Mucosa of stomach (tissue), 1 donor: ENCODE data around the gene HOMER1.

ENCODE experiments used
- H3K27me3 ChIP-seq: one replicate; pipeline ENCODE4 v1.7.0; 2013; ENCODE audit warnings: mild to moderate bottlenecking, low read length; ENCODE audit not compliant: control insufficient read depth, insufficient read depth
- H3K36me3 ChIP-seq: one replicate; pipeline ENCODE4 v1.7.0; 2013; ENCODE audit warnings: low read length; ENCODE audit not compliant: control insufficient read depth, insufficient read depth
- H3K4me1 ChIP-seq: one replicate; pipeline ENCODE4 v1.7.0; 2013; ENCODE audit warnings: mild to moderate bottlenecking, low read length; ENCODE audit not compliant: control insufficient read depth, insufficient read depth
- H3K4me3 ChIP-seq: one replicate; pipeline ENCODE4 v1.7.0; 2013; ENCODE audit warnings: low read length
- H3K9ac ChIP-seq: one replicate; pipeline ENCODE4 v1.7.0; 2013; ENCODE audit warnings: mild to moderate bottlenecking, low read length, moderate library complexity
- H3K9me3 ChIP-seq: one replicate; pipeline ENCODE4 v1.7.0; 2013; ENCODE audit warnings: mild to moderate bottlenecking, low read length, moderate library complexity; ENCODE audit not compliant: control insufficient read depth
- donor health status: Pancreatic carcinoma.

The HOMER1 gene

DNA sequence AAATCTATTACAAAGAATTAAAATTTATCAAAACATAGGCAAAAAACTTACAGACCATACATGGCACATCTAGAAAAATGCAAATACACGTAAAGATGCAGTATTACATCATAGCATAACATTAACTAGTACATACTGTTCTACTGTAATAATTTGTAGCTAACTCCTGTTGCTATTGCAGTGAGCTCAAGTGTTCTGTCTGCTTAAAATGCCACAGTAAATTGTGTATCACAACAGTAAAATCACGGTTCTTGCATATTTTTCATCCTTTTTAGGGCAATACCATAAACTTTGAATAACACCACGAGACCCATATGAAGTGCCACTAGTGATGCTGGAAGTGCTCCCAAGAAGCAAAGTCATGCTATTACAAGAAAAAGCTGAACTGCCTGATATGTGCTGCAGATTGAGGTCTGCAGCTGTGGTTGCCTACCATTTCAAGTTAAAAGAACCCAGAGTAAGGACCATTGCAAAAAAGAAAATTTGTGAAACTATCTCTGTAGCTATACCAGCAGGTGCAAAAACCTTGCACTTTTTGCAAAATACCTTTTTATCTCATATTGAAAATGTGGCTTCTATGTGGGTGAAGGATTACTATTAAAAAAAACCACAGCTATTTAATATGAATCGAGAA lies 14.2 kb downstream of the HOMER1 start:
- H3K9me3 ChIP-seq: no peaks in the 10 kb centered on the region
- H3K27me3 ChIP-seq: no peaks in the 10 kb centered on the region
- peaks cover 5% of the 10 kb centered on the region for H3K4me1 ChIP-seq
- no peaks in the 10 kb centered on the region for H3K36me3 ChIP-seq
- H3K4me3 ChIP-seq: no peak overlapping the region
- no peak overlapping the region for H3K9ac ChIP-seq

DNA sequence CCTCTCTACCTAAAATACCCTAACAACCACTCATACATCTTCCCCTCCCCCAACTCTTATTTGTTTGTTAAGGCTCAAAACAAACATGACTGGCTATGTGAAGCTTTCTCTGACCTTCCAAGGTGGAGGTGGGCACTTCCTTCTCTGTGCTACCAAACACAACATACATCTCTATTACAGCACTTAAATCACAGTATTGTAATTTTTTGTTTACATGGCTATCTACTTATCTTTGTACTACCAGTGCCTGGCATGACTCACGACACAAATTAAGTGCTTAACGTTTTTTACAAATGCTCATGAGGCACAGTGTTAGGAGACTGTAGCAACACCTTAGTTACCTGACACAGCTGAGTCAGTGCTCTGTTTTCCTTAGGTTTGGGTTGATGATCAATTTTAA lies 18.6 kb downstream of the HOMER1 start:
- Histone ChIP-seq H3K4me1 (peaks cover 5% of the 10 kb centered on the region), H3K4me3 (no peak overlapping the region), H3K9me3 (no peaks in the 10 kb centered on the region), H3K36me3 (no peaks in the 10 kb centered on the region), H3K9ac (no peak overlapping the region), H3K27me3 (no peaks in the 10 kb centered on the region)

DNA sequence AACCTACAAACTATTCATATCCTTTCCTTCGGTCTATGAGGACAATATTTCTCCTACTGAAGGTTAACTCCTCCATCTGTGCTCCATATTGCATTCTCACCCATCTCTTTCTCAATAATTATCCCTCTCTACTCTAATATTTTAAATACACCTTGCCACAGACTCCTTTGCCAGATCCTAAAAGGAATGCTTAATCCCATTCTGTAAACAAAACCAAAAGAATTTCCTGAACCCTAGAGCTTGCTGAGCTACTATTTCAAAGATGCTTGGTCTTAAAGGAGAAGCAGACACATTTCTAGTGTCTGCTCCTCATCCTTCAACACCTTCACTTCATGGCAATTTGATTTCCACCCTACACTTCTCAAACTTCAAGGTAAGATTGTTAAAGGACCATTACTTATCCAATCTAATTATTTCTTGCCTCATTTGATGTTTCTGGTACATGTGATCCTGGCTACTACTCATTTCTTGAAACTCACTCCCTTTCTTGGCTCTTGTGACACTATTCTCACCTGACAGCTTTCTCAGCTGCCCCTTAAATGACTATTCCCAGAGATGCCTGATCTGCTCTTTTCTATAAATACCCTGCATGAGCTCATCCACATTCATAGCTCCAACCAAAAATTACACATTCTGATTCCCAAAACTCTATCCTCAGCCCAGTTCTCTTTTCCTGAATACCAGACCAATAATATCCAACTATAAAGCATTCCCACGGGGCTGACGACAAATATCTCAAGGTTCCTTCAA lies 20.2 kb downstream of the HOMER1 start:
- H3K27me3 ChIP-seq: no peaks in the 10 kb centered on the region
- no peaks in the 10 kb centered on the region for H3K9me3 ChIP-seq
- no peak overlapping the region for H3K4me3 ChIP-seq
- H3K9ac ChIP-seq: no peak overlapping the region
- peaks cover 5% of the 10 kb centered on the region for H3K4me1 ChIP-seq
- H3K36me3 ChIP-seq: no peaks in the 10 kb centered on the region

DNA sequence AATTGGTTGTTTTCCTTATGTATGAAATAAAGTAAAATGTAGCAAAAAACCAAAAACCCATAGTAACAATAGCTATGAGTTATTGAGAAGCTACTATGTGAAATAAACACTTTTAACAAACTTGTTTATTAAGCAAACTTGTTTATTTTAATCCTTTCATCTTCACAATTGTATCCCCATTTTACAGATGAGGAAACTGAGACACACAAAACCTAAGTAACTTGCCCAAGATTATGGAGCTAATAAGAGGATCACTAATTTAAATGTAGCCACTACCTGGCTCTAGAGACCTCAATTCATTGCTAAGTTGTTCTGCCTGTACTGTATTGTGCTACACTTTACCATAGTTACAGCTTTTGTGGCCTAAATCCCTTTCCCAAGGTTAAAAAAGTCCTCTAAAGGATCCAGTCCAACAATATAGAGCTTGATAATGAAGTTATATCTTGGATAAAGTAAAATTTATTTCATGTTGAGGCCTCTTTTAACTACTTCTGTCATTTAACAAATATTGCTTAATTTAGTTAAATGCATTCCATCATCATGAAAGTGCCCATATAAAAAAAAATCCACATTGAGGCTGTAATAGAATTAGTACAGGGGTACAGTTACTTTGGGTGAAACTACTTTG lies 22.1 kb downstream of the HOMER1 start:
- peaks cover 5% of the 10 kb centered on the region for H3K4me1 ChIP-seq
- no peaks in the 10 kb centered on the region for H3K27me3 ChIP-seq
- H3K9me3 ChIP-seq: no peaks in the 10 kb centered on the region
- H3K4me3 ChIP-seq: no peak overlapping the region
- no peak overlapping the region for H3K9ac ChIP-seq
- H3K36me3 ChIP-seq: no peaks in the 10 kb centered on the region

DNA sequence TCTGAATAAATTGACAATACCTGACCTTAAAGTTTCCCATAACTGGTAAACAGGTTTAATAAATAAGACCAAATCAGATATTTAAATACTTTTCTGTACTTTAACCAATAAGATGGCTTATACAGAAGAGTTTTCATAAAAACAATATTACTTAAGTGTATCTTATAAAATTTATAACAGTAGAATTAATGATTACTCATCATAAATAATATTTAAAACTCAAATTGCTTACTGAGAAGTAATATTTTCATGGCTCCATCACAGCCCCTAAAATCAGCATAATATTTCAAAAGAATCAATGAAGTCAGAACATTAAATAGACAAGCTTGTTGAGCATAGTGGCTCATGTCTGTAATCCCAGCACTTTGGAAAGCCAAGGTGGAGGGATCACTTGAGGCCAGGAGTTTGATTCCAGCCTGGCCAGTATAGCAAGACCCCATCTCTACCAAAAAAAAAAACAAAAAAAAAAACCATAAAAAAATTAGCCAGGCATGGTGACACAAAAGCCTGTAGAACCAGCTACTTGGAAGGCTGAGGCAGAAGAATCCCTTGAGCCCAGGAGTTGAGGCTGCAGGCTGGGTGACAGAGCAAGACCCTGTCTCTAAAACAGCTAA lies 23.5 kb downstream of the HOMER1 start:
- Histone ChIP-seq H3K9me3 (no peaks in the 10 kb centered on the region), H3K4me3 (no peak overlapping the region), H3K4me1 (no peaks in the 10 kb centered on the region), H3K27me3 (no peaks in the 10 kb centered on the region), H3K9ac (no peak overlapping the region), H3K36me3 (no peaks in the 10 kb centered on the region)

DNA sequence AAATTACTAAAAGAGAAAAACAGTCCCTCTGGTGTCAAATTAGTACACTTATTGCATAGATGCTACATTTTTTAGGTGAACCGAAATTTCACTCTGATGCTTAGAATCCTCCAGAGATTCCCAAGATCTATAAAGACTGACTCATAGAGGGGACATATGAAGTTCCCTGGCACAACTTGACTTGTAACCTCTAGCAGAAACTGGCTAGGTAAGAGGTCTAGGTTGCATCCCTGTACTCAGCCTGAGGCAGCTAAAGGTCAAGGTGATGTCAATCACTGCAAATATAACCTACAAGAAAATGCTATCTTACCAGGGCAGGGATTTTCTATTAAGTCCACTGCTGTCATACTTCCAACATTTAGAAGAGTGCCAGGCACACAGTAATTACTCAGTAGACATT lies 24.2 kb downstream of the HOMER1 start:
- H3K9ac ChIP-seq: no peak overlapping the region

DNA sequence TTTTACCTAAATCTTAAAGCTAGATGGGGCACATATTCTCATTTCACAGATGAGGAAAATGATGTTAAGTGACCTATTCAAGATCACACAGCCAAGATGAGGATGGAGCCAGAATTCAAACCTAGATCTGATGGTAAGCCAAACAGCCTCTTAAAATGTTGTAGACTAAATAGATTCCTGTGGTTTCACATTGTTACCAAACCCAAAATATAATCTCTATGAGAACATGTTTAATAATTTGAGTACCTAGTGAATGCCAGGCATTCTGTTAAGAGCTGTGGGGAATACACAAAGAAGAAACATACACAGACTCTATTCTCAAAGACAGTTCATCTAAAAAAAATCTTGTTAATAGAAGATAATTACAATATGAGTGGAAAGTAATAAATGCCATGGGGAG lies 25.2 kb downstream of the HOMER1 start:
- Histone ChIP-seq H3K4me3 (no peak overlapping the region), H3K27me3 (no peaks in the 10 kb centered on the region), H3K9me3 (no peaks in the 10 kb centered on the region), H3K4me1 (no peaks in the 10 kb centered on the region), H3K9ac (no peak overlapping the region), H3K36me3 (no peaks in the 10 kb centered on the region)

More for the DNA sequence above, 24.2 kb downstream of the HOMER1 start:
- Histone ChIP-seq H3K27me3 (no peaks in the 10 kb centered on the region), H3K9me3 (no peaks in the 10 kb centered on the region), H3K36me3 (no peaks in the 10 kb centered on the region), H3K4me1 (no peaks in the 10 kb centered on the region), H3K4me3 (no peak overlapping the region)

DNA sequence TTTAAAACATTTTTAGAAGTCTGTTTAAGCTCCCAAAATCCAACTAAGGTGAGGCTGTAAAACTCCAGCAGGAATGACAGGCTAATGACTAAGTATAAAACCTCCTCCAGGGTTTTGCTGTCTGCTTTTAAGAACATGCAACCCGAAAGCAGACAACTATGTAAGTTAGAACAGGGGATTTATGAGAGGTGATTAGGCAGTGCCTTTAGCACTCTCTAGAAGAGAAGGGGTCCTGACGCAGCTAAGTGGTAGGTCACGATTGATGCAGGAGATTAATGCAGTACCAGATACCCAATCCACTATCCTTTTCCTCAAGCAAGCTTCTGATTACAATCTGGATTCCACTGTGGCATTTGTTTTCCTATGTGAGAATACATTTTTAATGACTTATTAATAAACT lies 25.9 kb downstream of the HOMER1 start:
- H3K36me3 ChIP-seq: no peaks in the 10 kb centered on the region
- no peak overlapping the region for H3K4me3 ChIP-seq
- H3K9me3 ChIP-seq: no peaks in the 10 kb centered on the region
- no peaks in the 10 kb centered on the region for H3K27me3 ChIP-seq
- no peaks in the 10 kb centered on the region for H3K4me1 ChIP-seq
- no peak overlapping the region for H3K9ac ChIP-seq

DNA sequence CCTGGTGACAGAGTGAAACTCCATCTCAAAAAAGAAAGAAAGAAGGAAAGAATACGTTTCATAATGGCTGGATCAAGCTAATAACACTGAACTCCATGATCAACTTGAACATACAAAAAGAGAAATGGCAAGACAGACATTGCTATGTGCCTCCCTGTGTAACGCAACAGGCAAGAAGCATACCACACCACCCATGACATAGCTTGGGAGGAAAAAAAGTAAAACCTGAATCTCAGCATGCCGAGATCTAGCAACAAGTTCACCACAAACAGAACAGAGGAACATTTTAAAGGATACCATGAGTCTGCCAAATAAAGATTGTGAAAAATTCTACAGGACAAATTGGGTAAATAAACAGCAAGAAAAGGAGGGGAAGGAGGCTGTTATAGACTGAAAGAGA lies 26.7 kb downstream of the HOMER1 start:
- no peaks in the 10 kb centered on the region for H3K36me3 ChIP-seq
- no peaks in the 10 kb centered on the region for H3K27me3 ChIP-seq
- no peaks in the 10 kb centered on the region for H3K4me1 ChIP-seq
- no peak overlapping the region for H3K4me3 ChIP-seq
- H3K9me3 ChIP-seq: no peaks in the 10 kb centered on the region
- H3K9ac ChIP-seq: no peak overlapping the region

DNA sequence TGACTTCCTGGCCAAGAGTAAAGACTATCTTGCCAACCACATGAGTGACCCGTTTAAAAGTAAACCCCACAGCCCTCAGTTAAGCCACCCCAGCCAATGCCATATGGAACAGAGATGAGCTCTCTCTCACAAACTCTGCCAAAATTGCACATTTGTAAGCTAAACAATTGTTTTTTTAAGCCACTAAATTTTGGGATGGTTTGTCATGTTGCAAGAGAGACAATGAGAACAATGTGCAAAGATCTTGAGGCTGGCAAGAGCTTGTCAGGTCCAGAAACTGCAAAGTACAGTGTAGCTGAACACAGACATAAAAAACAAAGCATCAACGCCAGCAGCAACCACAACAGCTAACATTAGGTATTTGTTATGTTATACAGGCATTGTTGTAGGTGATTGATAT lies 27.8 kb downstream of the HOMER1 start:
- H3K9me3 ChIP-seq: no peaks in the 10 kb centered on the region
- H3K4me1 ChIP-seq: no peaks in the 10 kb centered on the region
- H3K27me3 ChIP-seq: no peaks in the 10 kb centered on the region
- H3K9ac ChIP-seq: no peak overlapping the region
- H3K36me3 ChIP-seq: no peaks in the 10 kb centered on the region
- H3K4me3 ChIP-seq: no peak overlapping the region

DNA sequence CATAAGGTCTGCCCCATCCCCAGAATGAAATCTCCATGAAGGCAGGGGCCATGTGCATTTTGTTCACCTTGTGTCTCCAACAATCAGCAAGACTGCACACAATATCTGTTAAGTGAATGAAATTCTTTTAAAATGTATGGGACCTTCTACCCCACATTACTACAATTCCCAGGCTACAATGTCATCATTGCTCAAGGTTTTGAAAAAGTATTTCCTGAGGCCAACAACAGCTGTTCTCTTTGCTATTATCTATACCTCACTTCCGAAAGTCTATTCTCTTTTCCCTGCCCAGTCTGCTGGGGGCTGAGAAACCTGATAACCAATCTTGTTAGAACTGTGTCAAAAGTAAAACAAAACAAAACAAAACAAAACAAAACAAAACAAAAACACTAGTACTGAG lies 29.2 kb downstream of the HOMER1 start:
- H3K36me3 ChIP-seq: no peaks in the 10 kb centered on the region
- H3K27me3 ChIP-seq: no peaks in the 10 kb centered on the region
- no peak overlapping the region for H3K9ac ChIP-seq
- H3K9me3 ChIP-seq: no peaks in the 10 kb centered on the region
- no peak overlapping the region for H3K4me3 ChIP-seq
- no peaks in the 10 kb centered on the region for H3K4me1 ChIP-seq

DNA sequence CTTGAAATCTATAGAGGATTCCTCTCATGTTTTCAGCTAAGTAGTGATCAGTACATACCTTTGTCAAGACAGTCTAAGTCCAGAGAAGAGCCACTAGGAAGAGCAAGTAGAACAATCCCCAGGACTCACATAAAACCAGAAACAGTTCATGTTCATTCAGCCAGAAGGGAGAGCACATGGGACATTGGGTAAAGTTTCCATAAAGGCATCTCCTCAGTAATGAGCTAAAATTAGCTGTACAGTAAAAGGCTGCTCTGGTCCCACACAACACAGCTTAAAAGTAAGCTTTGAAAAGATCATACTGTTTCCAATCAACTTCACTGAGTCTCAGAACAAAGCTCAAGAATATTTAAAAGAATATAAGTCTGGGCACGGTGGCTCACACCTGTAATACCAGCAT lies 32.4 kb downstream of the HOMER1 start:
- no peaks in the 10 kb centered on the region for H3K27me3 ChIP-seq
- H3K4me1 ChIP-seq: no peaks in the 10 kb centered on the region
- H3K36me3 ChIP-seq: no peaks in the 10 kb centered on the region
- no peak overlapping the region for H3K9ac ChIP-seq
- no peak overlapping the region for H3K4me3 ChIP-seq
- H3K9me3 ChIP-seq: no peaks in the 10 kb centered on the region
